ENCODE measurements around the gene SGCA.

SGCA gene

GRCh38 chr17:50209472-50210239 lies 43.9 kb downstream of the SGCA start:
- no peak for DNase-seq (ENCODE audit: low read depth)

DNA sequence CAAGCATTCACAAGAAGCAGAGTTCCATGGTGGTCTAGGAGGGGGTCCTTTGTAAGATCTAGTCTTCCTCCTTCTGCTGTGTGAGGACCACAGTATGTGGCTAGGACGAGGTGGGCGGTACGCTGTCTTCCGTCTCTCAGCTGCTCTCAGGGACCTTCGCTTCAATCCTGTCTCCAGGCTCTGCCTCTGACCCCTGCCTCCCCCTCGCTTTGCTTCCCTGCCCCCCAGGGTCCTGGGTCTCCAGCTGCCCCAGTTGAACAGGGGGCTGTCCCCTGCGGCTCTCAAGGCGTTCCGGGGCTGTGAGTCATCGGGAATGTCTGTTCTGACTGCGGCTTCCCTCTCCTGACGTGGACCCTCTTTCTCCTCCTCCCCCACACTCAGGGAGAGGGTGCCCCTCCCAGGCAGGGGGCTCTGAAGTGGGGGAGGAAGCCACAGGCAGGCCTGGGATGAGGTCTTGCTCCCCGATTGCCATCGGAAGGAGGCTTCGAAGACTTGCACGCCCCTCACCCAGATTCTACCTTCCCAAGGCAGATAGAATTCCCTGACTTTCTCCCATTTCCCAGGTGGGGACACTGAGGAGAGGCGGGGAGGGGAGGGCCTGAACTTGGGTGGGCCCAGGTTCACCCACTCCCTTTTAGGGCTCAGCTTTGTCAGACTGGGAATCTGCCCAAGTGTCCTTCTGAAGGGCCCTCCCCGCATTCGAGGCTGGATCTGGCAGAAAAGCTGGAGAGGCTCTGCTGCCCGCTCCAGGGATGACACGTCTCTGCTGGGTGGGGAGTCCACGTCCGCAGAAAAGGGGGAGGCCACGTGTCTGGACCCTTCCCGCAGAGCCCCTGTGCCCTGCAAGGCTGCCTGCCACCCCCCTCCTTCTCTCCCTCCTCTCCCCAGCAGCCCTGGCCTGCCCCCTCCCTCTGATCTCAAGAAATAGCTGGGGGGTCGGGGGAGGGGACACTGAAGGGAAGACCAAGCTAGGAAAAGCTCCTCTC lies 44.7 kb downstream of the SGCA start:
- DNase-seq (ENCODE audit: low read depth) = no peak

- DNase-seq (ENCODE audit: low read depth) = no peak
Measured at GRCh38 chr17:50211249-50212120, 45.7 kb downstream of the SGCA start.

GRCh38 chr17:50212121-50212843 lies 46.5 kb downstream of the SGCA start:
- DNase-seq (ENCODE audit: low read depth) = no peak

DNA sequence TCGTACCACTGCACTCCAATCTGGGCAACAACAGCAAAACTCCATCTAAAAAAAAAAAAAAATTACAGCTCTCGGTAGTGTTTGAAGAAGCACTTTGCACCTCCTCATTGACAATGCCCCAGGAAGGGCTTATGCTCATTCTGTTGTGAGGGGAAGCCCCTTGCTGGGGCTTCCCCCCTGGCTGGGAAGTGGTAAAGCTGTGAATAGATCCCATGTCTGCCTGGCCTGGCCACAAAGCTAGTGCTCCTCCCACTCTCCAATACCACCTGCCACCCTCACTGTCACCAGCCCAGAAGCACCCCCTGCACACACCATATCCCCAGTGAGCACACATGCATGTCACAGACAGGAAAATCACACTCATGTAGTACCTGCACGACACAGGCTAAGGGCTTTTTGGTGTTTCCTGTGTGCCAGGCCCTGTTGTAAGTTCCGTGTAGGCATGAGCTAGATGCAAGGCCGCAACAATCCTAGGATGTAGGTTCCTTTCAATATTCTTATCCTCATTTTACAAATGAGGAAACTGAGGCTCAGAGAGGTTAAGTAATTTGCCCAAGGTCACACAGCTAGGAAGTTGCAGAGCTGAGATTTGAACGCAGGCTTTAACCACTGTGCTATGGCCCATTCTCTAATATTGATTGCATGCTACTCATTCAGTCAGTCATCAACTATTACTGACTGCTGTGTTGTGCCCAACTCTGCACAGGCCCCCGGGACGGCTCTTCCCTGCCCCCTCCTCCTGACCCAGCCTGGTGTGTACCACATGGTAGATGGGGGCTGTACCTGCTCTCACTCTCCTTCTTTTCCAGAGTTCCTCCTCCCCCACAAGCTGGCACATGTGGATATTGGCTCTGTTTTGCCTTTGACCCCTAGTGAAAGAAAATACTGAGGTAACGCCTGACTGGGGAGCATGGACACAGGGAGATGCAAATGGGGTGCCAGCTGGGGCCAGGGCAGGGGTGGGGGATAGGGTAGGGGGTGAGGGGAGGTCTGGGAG lies 47.5 kb downstream of the SGCA start:
- DNase-seq (ENCODE audit: low read depth) = no peak

DNA sequence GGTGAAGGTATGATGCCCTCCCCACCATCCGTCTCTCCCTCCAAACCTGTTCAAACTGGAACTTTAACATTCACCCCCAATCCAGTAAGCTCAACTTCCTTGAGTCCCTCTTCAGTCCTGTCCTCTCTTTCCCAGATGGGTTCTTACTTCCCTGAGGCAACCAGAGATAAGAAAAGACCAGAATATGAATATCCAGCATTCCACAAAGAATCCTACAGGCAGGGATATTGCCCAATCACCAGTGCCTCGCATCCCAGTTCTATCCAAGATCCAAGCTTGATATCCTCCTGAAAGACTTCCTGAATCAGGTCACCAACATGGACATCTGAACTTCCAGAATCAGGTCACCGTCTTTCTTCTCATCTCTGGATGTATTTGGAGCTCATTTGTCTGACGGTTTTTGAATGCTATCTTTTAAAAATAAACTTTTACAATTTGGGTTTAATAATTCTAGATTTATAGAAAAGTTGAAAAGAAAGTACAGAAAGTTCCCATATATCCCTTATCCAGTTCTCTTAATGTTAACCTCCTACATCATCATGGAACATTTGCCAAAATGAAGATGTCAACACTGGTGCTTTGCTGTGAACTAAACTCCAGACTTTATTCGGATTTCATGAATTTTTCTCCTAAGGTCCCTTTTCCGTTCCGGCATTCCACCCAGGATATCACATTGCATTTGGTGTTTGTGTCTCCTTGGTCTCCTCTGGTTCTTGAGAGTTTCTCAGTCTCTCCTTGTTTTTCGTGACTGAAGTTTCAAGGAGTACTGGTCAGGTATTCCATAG lies 49.4 kb downstream of the SGCA start:
- no peak for DNase-seq (ENCODE audit: low read depth)

DNA sequence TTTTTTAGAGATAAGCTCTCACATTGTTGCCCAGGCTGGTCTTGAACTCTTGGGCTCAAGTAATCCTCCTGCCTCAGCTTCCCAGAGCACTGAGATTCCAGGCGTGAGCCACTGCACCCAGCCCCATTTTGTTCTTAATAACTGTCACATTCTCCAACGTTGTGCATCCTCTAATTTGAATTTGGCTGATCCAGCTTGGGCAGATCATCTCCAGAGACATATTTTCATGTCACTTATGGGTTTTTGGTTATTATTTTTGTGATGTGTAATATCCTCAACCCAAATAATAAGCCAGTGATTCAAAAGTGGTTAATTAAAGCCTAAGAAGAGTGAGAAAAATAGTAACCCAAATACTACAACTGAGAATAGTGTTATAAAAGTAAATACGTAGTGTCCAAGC lies 51.8 kb downstream of the SGCA start:
- DNase-seq (ENCODE audit: low read depth) = no peak

GRCh38 chr17:50218071-50218759 lies 52.4 kb downstream of the SGCA start:
- DNase-seq (ENCODE audit: low read depth) = no peak

GRCh38 chr17:50218771-50219315 lies 53.0 kb downstream of the SGCA start:
- DNase-seq (ENCODE audit: low read depth) = no peak

DNA sequence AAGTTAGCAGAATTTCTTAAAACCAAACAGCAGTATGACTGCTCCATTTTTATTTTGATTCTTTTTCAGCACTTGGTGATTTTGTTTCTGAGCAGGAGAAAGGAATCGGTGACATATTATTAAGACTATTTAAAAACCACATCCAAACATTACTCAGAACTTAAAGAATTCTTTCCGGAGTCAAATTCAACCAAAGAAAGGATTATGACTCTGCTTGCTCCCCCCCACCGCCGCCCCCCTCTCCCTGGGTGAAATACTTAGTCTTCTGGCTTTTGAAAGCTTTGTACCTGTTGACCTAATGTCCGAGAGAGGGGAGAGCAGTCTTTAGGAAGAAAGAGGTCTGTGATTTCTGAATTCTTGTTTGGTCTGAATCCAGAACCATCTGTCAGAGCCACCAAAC lies 53.5 kb downstream of the SGCA start:
- DNase-seq (ENCODE audit: low read depth) = no peak

DNA sequence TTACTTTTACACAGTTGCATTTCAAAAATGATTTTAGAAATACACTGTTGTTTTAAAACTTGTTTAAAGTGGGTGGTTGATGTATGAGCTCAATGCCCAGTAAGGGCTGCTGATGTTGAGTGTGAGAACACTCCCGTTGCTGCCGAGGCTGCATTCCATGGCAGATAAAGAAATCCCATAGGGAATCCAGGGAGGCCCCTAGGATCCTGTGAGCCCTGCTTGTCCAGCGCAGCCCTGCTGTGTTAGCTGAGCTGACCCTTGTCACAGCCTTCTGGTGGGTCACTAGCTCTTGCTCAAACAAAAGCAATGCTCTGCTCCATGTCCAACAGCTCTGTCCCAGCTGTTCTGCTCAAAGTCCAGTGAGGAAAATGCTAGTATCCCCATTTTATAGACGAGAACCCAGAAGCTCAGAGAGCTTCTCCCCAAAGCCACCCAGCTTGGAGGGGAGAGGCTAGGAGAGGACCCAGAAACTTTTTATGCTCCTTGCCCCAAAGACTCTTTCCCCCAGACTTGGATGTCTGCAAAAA lies 54.2 kb downstream of the SGCA start:
- DNase-seq (ENCODE audit: low read depth) = no peak

DNA sequence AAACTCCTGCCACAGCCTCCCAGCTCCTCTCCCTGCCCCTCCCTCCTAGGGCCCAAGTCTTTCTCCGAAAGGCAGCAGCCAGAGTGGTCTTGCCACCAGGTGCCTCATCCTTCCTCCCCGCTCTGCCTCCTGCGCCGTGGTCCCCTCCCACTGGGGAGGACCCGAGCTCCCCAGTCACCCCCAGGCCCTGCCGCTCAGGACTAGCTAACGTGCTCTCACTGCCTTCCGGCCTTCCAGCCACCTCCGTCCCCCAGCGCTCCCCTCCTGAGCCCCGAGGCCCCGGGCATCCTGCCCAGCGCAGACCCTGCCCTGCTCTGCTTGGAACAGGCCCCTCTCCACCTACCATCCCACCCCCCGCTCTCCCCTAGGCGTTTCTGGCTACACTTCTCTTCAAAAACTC lies 55.0 kb downstream of the SGCA start:
- no peak for DNase-seq (ENCODE audit: low read depth)

DNA sequence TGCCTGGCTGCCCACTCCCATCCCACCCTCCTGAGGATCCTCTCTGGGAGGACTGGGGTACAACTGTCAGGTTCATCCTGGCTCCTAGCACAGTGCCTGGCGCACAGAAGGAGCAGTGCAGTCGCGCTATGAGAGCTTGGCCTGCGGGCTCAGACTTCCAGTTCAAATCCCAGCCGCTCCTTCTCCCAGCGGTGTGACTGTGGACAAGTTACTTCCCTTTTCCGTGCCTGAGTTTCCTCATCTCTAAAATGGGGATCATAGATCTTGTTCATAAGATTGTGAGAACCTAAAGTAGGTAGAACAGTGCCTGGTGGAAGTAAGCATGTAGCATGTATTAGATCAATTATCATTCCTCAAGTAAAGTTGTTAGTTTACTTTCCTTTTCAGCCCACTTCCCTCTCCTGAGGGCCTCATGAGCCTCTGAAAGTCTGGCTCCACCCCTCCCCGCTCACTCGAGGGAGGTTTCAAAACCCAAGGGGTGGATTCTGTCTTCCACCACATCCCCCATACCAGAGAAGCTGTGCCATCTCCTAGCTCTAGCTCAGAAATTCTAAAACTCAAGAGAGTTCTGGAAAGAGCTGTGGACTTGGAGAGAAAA lies 55.6 kb downstream of the SGCA start:
- no peak for DNase-seq (ENCODE audit: low read depth)

DNA sequence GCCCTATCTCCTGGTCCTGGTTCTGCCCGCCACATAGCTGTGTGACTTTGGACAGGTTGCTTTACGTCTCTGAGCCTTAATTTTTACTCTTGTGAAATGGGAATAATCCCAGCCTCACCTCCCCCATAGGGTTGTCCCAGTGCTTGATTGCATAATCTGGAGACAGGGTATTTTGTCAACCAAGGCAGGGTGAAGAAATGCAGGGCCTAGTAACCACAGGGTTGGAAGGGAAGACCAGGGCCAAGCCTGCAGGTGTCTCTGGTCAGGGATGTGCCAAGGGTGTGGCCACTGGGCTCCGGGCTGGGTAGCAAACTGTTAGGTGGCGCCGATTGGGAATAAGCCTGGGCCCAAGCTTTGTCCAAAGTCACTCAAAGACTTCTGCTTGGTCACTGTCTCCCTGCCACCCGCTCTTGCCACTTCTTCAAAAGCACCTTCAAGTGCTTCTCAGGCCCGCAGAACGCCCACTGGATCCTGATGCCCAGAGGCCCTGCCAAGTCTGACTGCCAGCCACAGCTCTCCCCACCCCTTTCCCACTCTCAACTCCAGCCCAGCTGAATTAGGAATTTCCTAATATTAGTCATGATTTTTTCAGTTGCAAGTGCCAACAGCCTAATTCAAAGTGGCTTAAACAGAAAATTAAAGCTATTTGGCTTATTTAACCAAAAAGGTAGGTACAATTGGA lies 56.2 kb downstream of the SGCA start:
- no peak for DNase-seq (ENCODE audit: low read depth)

DNA sequence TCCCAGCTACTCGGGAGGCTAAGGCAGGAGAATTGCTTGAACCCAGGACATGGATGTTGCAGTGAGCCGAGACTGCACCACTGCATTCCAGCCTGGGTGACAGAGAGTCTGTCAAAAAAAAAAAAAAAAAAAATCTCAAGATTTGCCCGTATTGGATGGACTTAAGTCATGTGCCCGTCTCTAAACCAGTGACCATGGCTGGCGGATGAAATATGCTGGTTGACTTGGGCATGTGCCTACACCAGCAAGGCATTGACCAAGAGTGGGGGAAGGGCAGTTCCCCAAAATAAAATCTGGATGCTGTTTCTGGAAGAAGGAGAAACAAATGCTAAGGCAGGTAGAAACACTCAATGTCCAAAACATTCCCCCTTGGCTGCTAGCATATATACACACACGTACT lies 57.1 kb downstream of the SGCA start:
- no peak for DNase-seq (ENCODE audit: low read depth)

All from T-helper 22 cell (primary cell).